Measurements from ENCODE around the gene PTPRQ.

The PTPRQ gene

GRCh38 chr12:80701388-80701787 is 257.4 kb downstream of the PTPRQ start:
- no peak for DNase-seq (ENCODE audit: low read depth in 2 of 2)

DNA sequence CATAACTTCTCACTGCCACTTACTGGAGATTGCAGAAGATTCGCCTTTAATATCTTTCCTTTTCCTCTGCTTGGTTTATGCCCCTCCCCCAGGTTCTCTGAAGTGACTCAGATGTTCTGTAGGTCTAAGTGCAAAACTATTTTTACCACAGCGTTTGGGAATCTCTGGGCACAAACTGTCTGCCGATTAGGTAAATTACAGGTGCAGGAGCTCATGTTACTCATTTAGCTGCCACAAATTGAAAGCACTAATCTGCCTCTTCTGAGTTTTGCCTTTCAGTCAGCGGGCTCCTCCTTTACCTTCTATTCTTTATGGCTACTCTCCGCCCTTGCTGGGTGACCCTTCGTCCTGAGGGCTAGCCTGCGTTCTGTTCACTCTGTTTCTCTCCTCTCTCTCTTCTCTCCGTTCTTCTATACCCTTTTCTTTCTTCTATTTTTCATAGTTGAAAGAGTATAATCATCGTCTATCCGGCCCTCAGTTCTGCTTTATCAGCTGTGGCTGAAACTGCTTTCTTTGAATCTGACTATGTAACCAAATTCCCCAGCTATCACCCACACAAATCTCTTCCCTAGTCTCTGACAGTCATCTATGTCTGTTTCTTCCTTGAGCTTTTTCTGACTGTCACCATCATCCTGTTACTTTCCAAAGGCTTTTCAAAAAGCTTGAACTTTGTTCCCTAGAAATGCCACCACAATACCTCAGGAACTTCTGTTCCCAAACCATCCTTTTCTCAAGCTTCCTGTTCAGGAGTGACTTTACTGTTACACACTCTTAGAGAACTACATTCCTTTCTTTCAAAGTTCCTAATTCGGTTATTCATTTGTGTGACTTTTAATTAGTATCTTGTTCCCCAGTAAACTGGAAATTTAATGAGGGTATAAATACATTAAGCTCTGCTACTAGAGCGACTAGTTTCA is 259.1 kb downstream of the PTPRQ start:
- no peak for DNase-seq (ENCODE audit: low read depth in 2 of 2)

GRCh38 chr12:80704420-80704819 is 260.4 kb downstream of the PTPRQ start:
- DNase-seq (ENCODE audit: low read depth in 2 of 2) = no peak

DNA sequence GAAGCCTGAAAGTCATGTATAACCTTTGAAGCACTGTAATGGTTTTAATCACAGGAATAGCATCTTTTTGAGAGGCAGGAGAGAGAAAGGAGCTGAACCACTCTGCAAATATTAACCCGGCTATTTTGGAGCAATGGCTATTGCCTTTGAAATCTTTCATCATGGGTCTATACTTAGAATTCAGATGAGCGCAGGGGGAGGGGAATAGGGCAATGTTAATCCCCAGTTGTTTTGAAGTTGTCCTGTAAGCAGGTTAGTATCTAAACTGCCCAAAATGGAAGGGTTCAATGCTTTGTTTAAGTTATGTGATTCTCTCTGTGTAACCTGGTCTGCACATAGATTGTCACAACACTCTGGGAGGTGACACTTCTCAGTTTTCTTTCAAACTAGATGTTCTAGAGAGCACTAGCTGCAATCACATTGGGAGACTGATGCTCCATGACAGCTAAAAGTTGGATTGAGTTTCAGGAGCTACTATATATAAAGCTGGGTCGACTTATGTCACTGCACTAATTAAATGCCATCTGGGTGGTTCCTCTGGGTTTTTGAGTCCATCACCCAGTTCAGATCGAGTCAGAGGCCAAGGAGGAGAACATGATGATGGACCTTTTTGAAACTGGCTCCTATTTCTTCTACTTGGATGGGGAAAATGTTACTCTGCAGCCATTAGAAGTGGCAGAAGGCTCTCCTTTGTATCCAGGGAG is 263.2 kb downstream of the PTPRQ start, which contains the start of gene MYF6:
TSS of gene MYF6 (plus strand) at position 509 of the 704 bp plus-strand sequence. CDS start at position 595, 86 bp downstream.
- DNase-seq (ENCODE audit: low read depth in 2 of 2) = no peak

GRCh38 chr12:80707830-80708258 is 263.8 kb downstream of the PTPRQ start:
- DNase-seq (ENCODE audit: low read depth in 2 of 2) = no peak

GRCh38 chr12:80708259-80708974 is 264.4 kb downstream of the PTPRQ start:
- DNase-seq (ENCODE audit: low read depth in 2 of 2) = no peak

DNA sequence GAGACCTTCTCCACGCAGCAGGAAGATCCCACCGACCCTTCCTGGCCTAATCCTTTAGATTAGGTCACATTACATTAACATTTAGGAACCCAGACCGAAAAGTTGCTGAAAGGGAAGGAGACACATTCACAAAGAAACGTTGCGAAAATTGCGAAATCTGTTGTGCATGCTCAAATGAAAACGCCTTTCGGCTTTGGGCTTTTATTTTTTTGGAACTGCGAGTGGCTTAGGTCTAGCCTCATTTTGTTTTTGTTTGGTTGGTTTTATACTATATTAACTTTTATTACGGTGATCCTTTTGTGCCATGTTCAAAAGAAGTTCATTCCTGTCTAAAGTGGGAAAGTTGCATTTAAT is 264.9 kb downstream of the PTPRQ start:
- DNase-seq (ENCODE audit: low read depth in 2 of 2) = no peak

DNA sequence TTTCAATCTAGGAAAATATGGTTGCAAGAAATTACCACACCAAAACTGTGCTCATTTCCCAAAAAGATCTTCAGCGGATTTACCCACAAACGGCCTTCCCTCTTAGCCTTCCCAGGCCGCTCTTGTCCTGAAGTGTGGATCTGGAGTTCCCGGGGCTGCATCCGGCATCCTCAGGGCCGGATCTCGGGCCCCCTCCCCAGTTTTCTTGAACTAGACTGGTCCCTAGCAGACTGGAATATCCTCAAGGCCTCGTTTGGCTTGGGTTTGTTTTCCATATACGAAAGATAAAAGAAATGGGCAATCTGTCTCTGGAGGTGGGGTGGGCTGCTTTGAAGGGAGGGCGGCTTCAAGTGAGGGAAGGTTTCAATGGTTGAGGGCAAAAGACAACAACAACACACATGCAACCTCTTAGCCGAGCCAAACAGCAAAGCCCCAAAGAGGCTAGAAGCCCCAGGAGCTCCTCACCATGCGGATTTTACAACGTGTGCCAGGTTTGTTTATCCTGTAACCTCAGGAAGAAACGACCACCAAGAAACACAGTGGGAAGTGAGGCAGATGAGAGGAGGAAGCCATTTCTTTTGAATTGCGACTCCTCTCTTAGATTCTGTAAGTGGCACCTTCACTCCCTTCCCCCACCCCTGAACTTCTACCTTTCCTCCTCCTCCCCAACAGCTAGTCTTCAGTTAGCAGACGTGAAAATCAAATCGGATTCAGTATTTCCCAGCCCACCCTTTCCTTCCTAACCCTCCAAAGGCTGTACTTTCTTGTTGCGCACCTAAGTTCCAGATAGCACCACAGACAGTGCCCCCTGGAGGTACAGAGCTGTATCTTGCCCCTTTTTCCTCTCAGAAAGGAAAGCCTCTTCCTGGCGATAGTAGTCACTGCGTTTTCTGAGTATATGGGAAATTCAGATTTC is 266.0 kb downstream of the PTPRQ start:
- DNase-seq (ENCODE audit: low read depth in 2 of 2) = no peak

- DNase-seq (ENCODE audit: low read depth in 2 of 2) = no peak
Measured at GRCh38 chr12:80710727-80711449, 266.9 kb downstream of the PTPRQ start.

- DNase-seq (ENCODE audit: low read depth in 2 of 2) = no peak
Measured at GRCh38 chr12:80711866-80712265, 267.8 kb downstream of the PTPRQ start.

DNA sequence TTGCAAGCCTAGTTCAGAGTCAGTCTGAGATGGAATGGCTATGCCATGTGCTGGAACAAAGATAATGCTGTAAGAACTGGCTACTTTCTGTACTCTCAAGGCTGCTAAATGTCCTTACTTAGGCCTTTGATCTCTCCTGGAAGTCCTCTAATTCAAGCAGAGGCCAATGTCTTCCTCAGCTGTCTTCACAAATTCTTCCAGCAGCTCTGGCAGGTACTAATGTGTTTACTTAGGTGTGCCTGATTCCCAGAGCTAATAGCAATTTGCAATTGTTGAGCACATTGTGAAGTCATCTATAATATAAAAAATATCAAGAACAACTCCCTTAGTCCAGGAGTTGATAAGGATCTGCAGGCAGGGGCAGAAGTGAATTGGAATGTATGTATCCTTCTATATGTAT is 268.8 kb downstream of the PTPRQ start:
- DNase-seq (ENCODE audit: low read depth in 2 of 2) = no peak

DNA sequence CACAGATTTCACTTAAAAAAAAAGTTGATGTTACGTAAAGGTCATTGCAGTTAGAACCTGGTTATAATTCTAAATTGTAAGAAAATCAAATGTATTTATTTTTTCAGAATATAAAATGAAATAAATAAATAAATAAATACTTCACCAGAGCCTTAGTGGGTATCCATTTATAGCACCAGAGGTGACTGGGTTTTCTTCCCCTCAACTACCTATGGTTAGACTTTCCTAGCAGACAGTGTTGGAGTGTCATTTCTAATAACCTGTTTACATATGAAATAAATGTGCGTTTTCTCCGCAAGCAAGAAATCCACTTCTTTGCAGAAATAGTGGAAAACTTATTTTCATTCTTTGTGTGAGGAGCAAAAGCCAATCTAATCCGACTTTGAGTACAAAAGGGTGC is 269.4 kb downstream of the PTPRQ start:
- DNase-seq (ENCODE audit: low read depth in 2 of 2) = no peak

- DNase-seq (ENCODE audit: low read depth in 2 of 2) = no peak
Measured at GRCh38 chr12:80714055-80714454, 270.0 kb downstream of the PTPRQ start.

DNA sequence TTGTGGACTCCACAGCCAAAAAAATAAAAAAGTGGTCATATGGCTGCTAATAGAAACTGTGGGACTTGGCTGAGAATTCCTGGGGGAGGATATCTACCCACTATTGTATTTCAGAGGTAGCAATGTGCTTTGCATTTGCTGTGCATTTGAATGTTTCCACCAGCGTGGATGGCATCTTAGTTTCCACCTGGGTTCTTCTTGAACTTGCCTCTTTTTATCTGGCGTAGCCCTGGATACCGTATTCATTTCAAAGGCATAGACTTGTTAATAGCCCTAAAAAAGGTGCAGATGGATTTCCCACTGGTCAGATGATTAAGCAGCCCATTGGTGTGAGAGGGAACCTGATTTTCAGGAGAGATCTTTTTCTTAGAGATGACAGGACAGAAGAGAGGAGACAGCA is 270.8 kb downstream of the PTPRQ start:
- DNase-seq (ENCODE audit: low read depth in 2 of 2) = no peak

DNA sequence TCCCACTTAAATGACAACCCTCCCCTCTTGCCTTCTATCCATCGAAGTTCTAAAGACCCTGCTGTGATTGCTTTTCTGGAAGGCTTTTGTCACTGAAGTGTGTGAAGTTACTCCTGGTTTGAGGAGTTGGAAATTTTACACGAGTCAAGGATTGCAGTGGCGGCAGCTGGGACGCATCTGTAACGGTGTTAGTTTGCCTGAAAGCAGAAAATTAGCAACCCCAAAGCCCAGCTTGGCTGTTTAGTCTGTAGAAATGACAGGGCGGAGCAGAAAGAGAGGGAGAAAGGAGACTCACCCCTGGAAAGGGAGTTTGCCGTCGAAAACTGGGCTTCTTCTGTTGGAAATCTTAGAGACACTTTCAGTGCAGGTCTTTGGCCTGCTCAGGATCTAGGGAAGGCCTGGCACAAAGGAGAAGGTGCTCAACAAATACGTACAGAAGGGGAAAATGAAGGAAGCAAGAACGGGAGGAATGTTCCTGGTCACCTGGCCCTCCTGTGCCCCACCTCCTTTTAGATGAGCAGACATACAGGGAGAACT is 271.7 kb downstream of the PTPRQ start:
- no peak for DNase-seq (ENCODE audit: low read depth in 2 of 2)

DNA sequence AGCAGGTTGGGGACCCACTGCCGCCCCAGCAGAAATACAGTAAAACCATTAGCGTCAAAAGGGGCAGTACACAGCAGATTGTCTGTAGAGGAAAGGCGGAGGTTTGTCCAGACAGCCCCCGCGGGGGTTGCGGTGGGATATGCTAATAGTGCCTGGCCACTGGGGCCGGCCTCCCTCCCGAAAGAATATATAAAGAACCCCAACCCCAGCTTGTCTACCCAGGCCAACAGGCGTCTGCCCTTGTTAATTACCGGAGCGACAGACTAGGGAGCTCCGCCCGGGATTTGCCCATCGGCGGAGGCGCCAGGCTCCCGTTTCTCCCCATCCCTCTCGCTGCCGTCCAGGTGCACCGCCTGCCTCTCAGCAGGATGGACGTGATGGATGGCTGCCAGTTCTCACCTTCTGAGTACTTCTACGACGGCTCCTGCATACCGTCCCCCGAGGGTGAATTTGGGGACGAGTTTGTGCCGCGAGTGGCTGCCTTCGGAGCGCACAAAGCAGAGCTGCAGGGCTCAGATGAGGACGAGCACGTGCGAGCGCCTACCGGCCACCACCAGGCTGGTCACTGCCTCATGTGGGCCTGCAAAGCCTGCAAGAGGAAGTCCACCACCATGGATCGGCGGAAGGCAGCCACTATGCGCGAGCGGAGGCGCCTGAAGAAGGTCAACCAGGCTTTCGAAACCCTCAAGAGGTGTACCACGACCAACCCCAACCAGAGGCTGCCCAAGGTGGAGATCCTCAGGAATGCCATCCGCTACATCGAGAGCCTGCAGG is 272.8 kb downstream of the PTPRQ start, which contains the start of gene MYF5:
TSS of gene MYF5 (plus strand) at position 217 of the 774 bp plus-strand sequence. CDS start at position 369, 152 bp downstream.
- DNase-seq (ENCODE audit: low read depth in 2 of 2) = no peak

DNA sequence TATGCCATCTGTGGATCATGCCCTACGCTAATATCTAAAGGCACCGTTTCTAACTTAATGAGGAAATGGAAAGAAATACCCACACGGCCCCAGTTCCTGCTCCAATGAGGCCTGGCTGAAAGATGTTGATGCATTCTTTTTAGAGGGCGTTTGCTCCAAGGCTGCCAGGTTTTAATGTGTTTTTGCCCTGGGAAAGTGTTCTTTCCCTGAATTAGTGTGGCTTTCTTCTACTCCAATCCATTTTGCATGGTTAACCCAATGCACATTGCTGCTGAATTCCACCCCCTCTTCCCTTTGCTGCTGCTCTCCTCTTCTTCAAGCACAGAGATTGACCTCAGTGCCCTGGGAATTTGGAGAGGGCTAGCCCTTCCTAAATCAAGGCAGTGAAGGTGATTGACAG is 273.8 kb downstream of the PTPRQ start:
- no peak for DNase-seq (ENCODE audit: low read depth in 2 of 2)

- DNase-seq (ENCODE audit: low read depth in 2 of 2) = no peak
Measured at GRCh38 chr12:80720516-80720915, 276.5 kb downstream of the PTPRQ start.

- DNase-seq (ENCODE audit: low read depth in 2 of 2) = no peak
Measured at GRCh38 chr12:80721326-80721725, 277.3 kb downstream of the PTPRQ start.

Measured in activated CD4-positive, alpha-beta T cell treated with anti-CD3 and anti-CD28 coated beads for 24 hours (primary cell).